Activated effector memory CD4-positive, alpha-beta T cell treated with anti-CD3 and anti-CD28 coated beads, Interleukin-2, amount 50 U/mL, for 16 hours (primary cell): ENCODE results near the gene CCDC102A.

Experiments used
- DNase-seq: peaks from one replicate; pipeline ENCODE4 v3.0.0-alpha.2; 2020

The CCDC102A gene

GRCh38 chr16:57476546-57477410 lies 59.6 kb downstream of the CCDC102A start:
- DNase-seq = peak; percentile 57

DNA sequence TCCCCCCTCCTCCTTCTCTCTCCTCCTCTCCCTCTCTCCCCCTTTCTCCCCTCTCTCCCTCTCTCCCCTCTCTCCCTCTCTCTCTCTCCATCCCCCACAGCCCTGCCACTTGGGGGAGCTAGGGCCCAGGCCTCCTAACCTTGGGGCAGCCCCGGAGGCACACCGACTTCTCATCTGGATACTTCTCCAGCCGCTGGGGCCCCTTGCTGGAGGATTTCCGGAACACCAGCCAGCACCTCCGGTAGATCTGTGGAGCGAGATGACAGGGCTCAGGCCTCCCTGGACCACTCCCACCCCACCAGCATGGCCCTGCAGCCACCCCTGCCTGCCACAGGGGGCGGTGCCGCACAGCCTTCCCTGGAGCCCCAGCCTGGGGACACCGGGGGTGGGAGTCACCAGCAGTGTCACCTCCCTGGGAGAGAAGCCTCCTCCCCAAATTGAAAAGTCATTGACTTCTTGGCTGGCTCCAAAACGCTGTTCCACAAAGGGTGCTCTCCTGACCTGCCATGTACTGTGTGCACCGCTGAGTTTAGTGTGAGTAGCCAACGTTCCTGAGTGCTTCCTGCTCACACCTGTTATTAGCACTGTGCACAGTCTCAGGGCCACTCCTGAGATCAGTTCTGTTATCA lies 60.5 kb downstream of the CCDC102A start:
- peak; percentile 89 for DNase-seq

- DNase-seq = peak; percentile 58
These were observed 61.4 kb downstream of the CCDC102A start for GRCh38 chr16:57474671-57475661.

- DNase-seq = no peak
These were observed 62.5 kb downstream of the CCDC102A start for GRCh38 chr16:57473906-57474305.

DNA sequence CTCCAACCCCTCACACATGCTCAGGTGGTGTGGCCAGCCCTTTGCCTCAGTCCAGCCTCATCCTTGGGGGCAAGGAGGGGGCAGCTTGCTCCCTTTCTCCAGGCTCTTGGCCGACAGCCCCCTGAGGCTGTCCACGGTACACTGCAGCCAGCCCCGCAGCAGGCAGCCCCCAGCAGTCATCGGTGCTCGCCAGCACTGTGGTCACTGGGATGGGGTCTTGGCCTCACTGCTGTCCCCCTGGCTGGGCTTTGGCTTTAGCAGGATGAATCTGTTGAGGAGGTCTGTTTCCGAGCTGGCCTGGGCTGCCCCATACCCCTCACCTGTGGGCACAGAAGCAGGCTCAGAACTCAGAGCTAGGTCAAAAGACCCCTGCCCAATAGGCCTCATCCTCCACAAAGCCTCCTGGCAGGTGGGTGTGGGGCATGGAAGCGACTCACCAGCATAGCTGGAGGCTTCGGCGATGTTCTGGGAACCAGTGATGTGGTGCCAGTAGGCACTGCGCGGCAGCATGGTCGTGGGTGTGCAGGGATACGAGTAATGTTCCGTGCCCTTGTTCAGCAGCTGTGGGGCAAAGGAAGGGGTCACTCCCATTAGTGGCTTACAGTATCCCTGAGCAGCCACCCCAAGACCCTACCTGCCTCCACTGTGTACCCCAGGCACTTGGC lies 63.1 kb downstream of the CCDC102A start:
- no peak for DNase-seq

DNA sequence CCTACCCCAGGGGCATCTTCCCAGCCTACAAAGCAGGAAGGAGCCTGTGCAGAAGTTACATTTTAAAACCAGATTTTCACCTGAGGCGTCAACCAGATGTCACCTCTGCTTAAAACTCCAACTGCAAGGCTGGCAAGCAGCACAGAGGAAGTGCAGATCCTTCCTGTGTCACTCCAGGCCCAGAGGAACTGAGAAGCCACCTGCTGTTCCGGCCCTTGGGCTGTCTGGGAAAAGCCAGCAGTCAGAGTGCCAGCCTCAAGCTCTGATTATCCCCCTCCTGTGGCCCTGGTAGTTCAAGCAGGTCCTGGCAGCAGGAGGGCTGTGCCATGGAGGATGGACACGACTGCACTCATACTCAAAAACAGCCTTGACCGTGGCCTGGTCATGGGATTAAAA lies 63.7 kb downstream of the CCDC102A start:
- no peak for DNase-seq

- no peak for DNase-seq
These were observed 64.3 kb downstream of the CCDC102A start for GRCh38 chr16:57471852-57472664.

GRCh38 chr16:57471209-57471608 lies 65.2 kb downstream of the CCDC102A start:
- no peak for DNase-seq

DNA sequence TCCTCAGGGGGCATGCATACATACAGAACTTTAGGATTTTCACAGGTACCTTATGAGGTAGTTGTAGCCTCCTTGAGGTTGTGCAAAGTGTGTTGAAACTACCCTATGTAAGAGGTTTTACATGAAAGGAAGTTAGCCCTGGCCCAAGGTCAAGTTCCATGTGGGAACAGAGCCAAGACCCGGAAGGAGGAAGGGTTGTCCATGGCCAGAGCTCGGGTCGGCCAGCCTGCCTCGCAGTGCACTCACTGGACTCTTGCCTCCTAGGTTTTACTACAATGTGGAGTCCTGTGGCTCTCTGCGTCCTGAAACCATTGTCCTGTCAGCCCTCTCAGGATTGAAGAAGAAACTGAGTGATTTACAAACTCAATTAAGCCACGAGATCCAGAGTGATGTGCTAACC lies 65.7 kb downstream of the CCDC102A start:
- no peak for DNase-seq

- DNase-seq = no peak
These were observed 66.4 kb downstream of the CCDC102A start for GRCh38 chr16:57469917-57470470.

DNA sequence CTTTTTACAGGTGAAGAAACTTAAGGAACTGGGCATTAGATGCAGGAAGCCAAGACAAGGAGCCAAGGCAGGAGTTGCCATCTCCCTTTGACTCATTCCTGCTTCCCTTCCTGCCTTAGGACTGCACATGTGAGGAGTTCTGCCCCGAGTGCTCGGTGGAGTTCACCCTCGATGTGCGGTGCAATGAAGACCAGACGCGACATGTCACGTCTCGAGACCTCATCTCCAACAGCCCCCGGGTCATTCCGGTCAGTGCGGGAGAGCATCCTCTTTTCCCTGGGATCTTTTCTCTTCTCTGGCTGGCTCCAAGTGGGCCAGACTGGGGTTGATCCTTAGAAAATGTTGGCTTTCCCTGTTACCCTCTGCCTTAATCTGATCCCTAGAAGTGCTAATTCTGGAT lies 67.3 kb downstream of the CCDC102A start:
- no peak for DNase-seq

DNA sequence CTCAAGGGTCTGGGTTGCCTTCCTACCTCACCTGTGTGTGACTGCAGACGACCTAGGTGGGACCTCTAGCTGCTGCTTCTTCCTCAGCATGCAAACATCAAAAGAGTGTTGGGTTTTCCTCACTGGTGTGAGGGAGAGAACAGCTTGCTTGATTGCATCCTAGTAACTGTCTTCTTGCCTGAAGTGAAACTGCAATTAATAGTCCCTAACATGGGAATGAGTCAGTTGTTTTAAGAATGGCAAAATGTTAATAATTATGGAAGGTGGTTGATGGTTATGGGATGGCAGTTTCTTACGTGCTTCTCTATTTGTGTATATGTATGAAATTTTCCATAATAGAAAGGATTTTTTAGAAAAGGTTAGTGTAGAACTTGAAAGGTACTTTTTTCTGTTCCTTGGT lies 68.0 kb downstream of the CCDC102A start:
- no peak for DNase-seq

GRCh38 chr16:57464523-57464922 lies 71.8 kb downstream of the CCDC102A start:
- no peak for DNase-seq

GRCh38 chr16:57462978-57463362 lies 73.4 kb downstream of the CCDC102A start:
- no peak for DNase-seq

GRCh38 chr16:57462209-57462977 lies 74.0 kb downstream of the CCDC102A start, which contains the start of gene POLR2C:
POLR2C (plus strand) TSS chr16:57462679; CDS start chr16:57462725, 46 bp downstream.
- DNase-seq = peak; percentile 98
